Central memory CD4-positive, alpha-beta T cell (primary cell): ENCODE data around the gene ABCD3.

ENCODE experiments used
- DNase-seq: peaks from one replicate; pipeline ENCODE4 v3.0.0; 2022

Gene ABCD3

GRCh38 chr1:94463765-94464330, 45.7 kb downstream of the ABCD3 start:
- no peak for DNase-seq

DNA sequence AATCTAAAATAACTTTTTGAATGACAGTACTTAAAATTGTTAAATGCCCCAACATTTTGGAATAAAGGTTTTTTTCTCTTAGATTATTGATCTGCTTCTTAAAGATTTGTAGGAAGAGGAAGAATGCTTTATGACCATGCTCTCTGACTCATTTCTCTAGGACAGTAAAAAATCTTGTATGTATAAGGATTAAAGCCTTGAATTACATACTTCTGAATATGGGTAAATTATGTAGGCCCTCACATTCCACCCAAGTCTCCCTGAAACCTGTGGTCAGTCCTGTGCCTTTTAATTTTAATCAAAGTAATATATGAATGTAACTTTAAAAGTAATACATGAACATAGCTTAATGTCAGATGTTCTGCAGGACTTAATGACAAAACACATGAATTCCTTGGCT, 50.5 kb downstream of the ABCD3 start:
- DNase-seq: no peak

- no peak for DNase-seq
These were observed 53.1 kb downstream of the ABCD3 start for GRCh38 chr1:94471271-94471670.

- no peak for DNase-seq
These were observed 57.0 kb downstream of the ABCD3 start for GRCh38 chr1:94475232-94475631.

DNA sequence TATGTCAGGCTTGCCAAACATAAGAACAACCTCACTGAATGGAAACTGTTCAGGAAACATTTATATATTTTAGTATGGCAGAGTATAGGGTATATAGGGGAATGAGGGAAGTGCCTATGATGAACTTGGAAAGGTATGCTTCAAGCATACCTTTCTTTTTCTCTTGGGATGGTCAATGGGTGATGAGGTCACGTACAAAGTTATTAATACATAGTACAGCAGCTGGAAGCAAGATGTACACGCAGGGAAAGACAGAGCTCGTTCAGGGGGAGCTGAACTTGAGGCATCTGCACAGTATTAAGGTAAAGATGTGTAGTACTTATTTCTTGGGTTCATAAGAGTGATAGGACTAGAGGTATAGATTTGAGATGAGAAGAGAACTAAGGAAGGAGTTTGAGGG, 61.5 kb downstream of the ABCD3 start:
- no peak for DNase-seq

DNA sequence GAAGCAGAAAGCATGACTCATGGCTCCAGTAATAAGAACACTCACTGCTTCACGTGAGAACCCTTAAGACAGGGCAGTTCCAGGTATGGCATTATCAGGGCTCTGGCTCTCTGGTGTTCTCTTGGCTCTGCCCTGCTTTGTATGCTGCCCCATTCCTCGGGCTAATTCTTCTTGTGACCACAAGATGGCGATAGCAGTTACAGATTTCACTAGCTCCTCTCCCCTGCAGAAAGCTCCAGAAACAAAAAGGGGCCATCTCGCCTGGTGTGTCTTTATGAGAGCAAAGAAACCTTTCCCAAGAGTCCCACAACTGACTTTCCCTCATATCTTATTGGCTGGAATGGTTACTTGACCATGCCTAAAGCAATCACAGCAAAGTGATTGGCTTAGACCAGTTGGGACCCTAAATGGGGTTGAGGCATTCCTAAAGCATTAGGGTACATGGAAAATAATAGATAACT, 63.3 kb downstream of the ABCD3 start:
- peak; percentile 30 for DNase-seq

DNA sequence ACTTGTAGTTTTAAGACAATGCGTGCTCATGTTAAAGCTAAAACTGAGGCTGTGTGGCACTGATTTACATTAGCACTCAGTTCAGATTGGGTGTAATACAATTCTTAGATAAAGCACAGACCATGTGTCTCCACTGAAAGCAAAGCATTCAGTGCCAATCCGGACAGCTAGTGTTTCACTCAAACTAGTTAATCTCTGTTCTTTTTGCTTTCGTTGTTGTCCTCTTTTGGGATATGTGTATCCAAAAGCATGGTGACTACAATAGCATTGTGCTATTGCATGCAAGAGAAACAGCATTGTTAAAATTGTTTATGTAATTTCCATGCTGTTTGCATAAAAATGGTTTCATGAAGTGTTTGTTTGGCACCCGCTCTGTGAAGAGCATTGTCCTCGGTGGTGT, 68.8 kb downstream of the ABCD3 start:
- DNase-seq: no peak

DNA sequence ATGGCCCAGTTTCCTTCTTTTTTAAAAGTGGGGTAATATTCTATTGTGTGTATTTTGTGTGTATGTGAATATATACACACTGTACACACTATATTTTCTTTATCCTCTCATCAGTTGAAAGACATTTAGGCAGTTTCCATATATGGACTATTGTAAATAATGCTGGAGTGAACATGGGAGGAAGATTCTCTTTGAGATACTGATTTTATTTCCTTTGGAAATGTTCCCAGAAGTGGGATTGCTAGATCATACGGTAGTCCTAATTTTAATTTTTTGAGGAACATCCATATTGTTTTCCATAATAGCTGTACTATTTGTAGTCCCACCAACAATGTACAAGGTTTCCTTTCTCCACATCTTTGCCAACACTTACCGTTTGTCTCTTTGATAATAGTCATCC, 72.4 kb downstream of the ABCD3 start:
- no peak for DNase-seq

- no peak for DNase-seq
These were observed 78.0 kb downstream of the ABCD3 start for GRCh38 chr1:94496076-94496755.

- DNase-seq: no peak
These were observed 83.2 kb downstream of the ABCD3 start for GRCh38 chr1:94501426-94501825.

- DNase-seq: no peak
These were observed 83.7 kb downstream of the ABCD3 start for GRCh38 chr1:94501935-94502334.

- no peak for DNase-seq
These were observed 85.0 kb downstream of the ABCD3 start for GRCh38 chr1:94503153-94503552.

GRCh38 chr1:94504601-94505000, 86.4 kb downstream of the ABCD3 start:
- DNase-seq: no peak

GRCh38 chr1:94512816-94513215, 94.6 kb downstream of the ABCD3 start:
- DNase-seq: no peak

GRCh38 chr1:94514095-94514727, 96.0 kb downstream of the ABCD3 start:
- no peak for DNase-seq

- no peak for DNase-seq
These were observed 97.2 kb downstream of the ABCD3 start for GRCh38 chr1:94515296-94515947.

- no peak for DNase-seq
These were observed 101.2 kb downstream of the ABCD3 start for GRCh38 chr1:94519351-94519750.

GRCh38 chr1:94522304-94522703, 104.1 kb downstream of the ABCD3 start:
- DNase-seq: no peak

DNA sequence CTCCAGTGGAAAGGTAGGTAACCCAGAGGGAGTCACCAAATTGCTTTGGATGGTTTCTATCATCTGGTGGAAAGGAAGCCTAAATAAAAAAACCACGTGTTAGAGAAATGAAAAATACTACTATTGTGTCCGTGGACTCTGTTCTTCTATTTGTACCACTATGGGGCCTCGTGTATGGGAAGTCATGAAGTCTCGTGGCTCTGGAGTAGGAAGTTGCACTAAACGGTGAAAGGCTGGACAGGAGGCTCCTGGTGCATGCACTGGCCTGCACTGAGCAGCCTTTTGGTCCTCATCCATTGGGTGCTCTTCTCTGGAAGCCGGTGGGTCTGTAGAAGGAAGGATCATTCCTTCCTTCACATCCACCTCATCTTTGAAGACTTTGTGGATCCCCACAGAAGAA, 106.3 kb downstream of the ABCD3 start:
- no peak for DNase-seq

- no peak for DNase-seq
These were observed 108.2 kb downstream of the ABCD3 start for GRCh38 chr1:94526152-94526980.

DNA sequence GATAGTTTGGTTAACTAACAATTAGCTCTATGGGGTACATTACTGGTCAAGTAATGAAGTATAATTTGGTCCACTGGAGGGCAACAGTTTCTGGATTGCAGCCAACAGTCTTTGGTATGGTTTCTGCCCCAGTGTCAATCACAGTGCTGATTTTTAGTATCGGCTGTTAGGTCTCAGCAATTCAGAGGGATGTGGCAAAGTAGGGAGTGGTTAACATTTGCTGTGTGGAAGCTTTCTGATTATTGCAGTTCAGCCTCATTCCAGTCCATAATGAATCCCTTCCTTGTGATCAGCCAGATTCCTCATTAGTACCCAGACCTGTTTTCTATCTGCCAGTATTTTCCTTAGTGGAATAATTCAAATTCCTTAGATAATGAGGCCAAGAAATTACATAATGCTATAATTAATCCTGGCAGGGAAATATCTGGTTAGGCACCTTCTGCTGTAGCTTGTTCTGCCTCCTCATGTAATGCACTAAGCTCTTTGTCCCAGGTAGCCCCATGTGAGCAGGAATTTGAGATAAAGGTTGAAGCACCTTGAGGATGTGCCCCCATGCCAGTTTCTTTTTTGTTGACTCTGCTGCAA, 109.3 kb downstream of the ABCD3 start:
- DNase-seq: no peak

- no peak for DNase-seq
These were observed 110.1 kb downstream of the ABCD3 start for GRCh38 chr1:94528299-94528698.

- DNase-seq: no peak
These were observed 110.6 kb downstream of the ABCD3 start for GRCh38 chr1:94528826-94529225.
